K562 (cell line): ENCODE measurements around the gene ZCCHC8. TPM values are rescaled to one million over a fixed set of nuclear protein-coding genes. Genes with fewer than 3 reads are reported as not detected.

Experiments used
- AFF1 ChIP-seq, 2 experiments: fragments of 450-650 bp; IDR thresholded peaks; 2 replicates each; pipeline ENCODE4 v1.6.1; 2018; ENCODE audit warnings: mild to moderate bottlenecking in 2 of 2, low read depth in 1 of 2; ENCODE audit not compliant: partially characterized antibody in 2 of 2
- ARHGAP35 ChIP-seq: fragments of 450-650 bp; IDR thresholded peaks from 2 replicates; pipeline ENCODE4 v1.6.1; 2018; ENCODE audit not compliant: partially characterized antibody
- CHAMP1 ChIP-seq: fragments of 450-650 bp; IDR thresholded peaks from 2 replicates; pipeline ENCODE4 v1.6.1; 2016; ENCODE audit warnings: mild to moderate bottlenecking
- CHD7 ChIP-seq: fragments of 200-600 bp; sonication (generic); IDR thresholded peaks from one replicate; pipeline ENCODE4 v1.6.1; 2012; ENCODE audit warnings: mild to moderate bottlenecking, low read depth, low read length, inconsistent platforms
- KLF16 ChIP-seq: IDR thresholded peaks from 2 replicates; pipeline ENCODE4 v1.6.1; 2016; ENCODE audit warnings: antibody characterized with exemption
- MAFF ChIP-seq: IDR thresholded peaks from 2 replicates; pipeline ENCODE4 v1.6.1; 2012; ENCODE audit warnings: low read length, improper control_type of control experiment
- TARDBP ChIP-seq: fragments of 450-650 bp; IDR thresholded peaks from 2 replicates; pipeline ENCODE4 v1.6.1; 2016
- TEAD1 ChIP-seq, 2 experiments: fragments of 450-650 bp in 1 of 2; sonication (generic) in 1 of 2; formaldehyde crosslinking; IDR thresholded peaks; 2 replicates each; pipeline versions ENCODE4 v1.4.0 to v1.8.0; 2020 to 2022; ENCODE audit warnings: mild to moderate bottlenecking in 2 of 2, missing genetic modification reagents in 1 of 2
- TEAD2 ChIP-seq: fragments of 450-650 bp; IDR thresholded peaks from 2 replicates; pipeline ENCODE4 v1.6.1; 2016; ENCODE audit warnings: missing genetic modification characterization, control low read depth, missing compliant biosample characterization
- polyA plus RNA-seq, 8 experiments: library from polyadenylated mRNA; depleted of rRNA in 4 of 8; stranded (reverse) in 5 of 8; unstranded in 3 of 8; fragments of >200 nt; fragmentation: Nextera tagmentation in 2 of 8; fragmentation: Illumina TruSeq in 1 of 8; extraction: Ambion mirVana in 2 of 8; extraction: Trizol in 1 of 8; gene quantifications; 2 replicates each; pipeline versions ENCODE4 v1.2.1 to v1.2.3, GENCODE V29; 2011 to 2014; ENCODE audit warnings: inconsistent platforms in 1 of 8, missing spikeins in 1 of 8
- total RNA-seq, 7 experiments: library from RNA; depleted of rRNA in 6 of 7; stranded (reverse); fragments of >200 nt in 6 of 7; fragmentation: Illumina TruSeq in 2 of 7; extraction: Trizol in 2 of 7; gene quantifications; 2 replicates each; pipeline versions ENCODE4 v1.2.1 to v1.2.3, GENCODE V29; 2011 to 2021; ENCODE audit warnings: low replicate concordance in 1 of 7

The ZCCHC8 gene
- total and polyA plus RNA-seq, 9 of the 15 experiments (the other 6 are each of a cell fraction or from before 2014, with no cell fraction given): 14.8 to 50.9 (median 34.1) TPM

- no peak for TF ChIP-seq CHD7
- TF ChIP-seq KLF16: peak; percentile 89
- no peak for TF ChIP-seq CHAMP1
- peak in 1 of 2 experiments; percentile 52 for TF ChIP-seq AFF1 (IDR thresholded peaks at IDR 0.05; ENCODE audit: low read depth in 1 of 2, partially characterized antibody in 2 of 2)
- TF ChIP-seq MAFF: 0 out of 2 replicates have a peak, but pooled peaks have one; percentile 3
- TF ChIP-seq TEAD2 (tag): peak; percentile 85
- TF ChIP-seq ARHGAP35: no peak
- TF ChIP-seq TARDBP: no peak; the same call in 1 of the 2 replicates
- TF ChIP-seq TEAD1 (CRISPR knock-in tag; IDR thresholded peaks at IDR 0.05): peak; percentile 50 to 99; a peak in 3 of 4 replicates
Measured at GRCh38 chr12:122526683-122527477, 26.1 kb upstream of the ZCCHC8 start, which contains the start of the genes KNTC1 and RSRC2 (continued).
